ENCODE measurements around the gene C14orf119. TPM values are rescaled to one million over a fixed set of nuclear protein-coding genes. Genes with fewer than 3 reads are reported as not detected.
A peak's percentile ranks its signal among the peaks of the same experiment; 100 is the strongest.

Gene C14orf119
- total and polyA plus RNA-seq, 9 of the 15 experiments (the other 6 are each of a cell fraction or from before 2014, with no cell fraction given): 36.7 to 251 (median 51.8) TPM

DNA sequence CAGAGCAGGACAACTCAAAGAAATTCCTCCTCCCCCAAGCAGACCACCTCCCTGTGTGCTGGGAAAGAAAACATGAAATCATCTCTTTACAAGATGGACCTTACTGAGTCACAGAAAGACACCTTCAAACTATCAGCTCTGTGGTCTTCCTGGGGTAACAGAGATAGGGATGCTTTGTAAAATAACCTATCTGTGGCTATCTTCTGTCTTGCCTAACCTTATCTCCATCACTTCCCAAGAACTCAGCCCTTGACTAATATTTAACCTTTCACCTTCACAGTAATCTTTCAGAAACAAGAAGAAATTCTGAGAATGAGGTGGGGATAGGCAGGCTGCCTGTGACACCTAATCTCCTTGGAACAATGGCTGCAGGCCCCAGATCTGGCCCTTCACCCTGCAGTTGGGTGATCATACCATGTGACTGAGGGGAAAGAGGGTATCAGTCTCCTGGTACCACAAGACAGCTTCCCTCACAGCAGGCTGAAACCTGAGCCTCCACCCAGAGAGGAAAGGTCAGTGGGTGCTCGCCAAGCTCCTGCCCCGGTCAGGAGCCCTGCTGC lies 51.1 kb downstream of the C14orf119 start (continued):
- TF ChIP-seq TAF9B (IDR thresholded peaks at IDR 0.05; ENCODE audit: partially characterized antibody) (peak; percentile 74), MXI1 (IDR thresholded peaks at IDR 0.05; ENCODE audit: low read depth, low read length) (peak; percentile 41; the same call in 1 of the 2 replicates), LEF1 (IDR thresholded peaks at IDR 0.05) (peak; percentile 54), HDAC3 (IDR thresholded peaks at IDR 0.05; ENCODE audit: borderline replicate concordance, partially characterized antibody) (peak; percentile 97), TEAD1 (CRISPR knock-in tag; IDR thresholded peaks at IDR 0.05) (peak; percentile 78 to 79; a peak in 3 of 4 replicates), ZNF785 (CRISPR knock-in tag; IDR thresholded peaks at IDR 0.05) (no peak), ELF4 (CRISPR knock-in tag; IDR thresholded peaks at IDR 0.05) (peak; percentile 87), NFIC (IDR thresholded peaks at IDR 0.05) (peak; percentile 97), HCFC1 (IDR thresholded peaks at IDR 0.05; ENCODE audit: low read depth, low read length) (no peak), EP400 (IDR thresholded peaks at IDR 0.05) (peak; percentile 63), IFI16 (CRISPR knock-in tag; IDR thresholded peaks at IDR 0.05) (0 out of 2 replicates have a peak, but pooled peaks have one; percentile 0), CREM (IDR thresholded peaks at IDR 0.05; ENCODE audit: low read depth) (peak; percentile 62)
- TF ChIP-seq, protein P1, sequence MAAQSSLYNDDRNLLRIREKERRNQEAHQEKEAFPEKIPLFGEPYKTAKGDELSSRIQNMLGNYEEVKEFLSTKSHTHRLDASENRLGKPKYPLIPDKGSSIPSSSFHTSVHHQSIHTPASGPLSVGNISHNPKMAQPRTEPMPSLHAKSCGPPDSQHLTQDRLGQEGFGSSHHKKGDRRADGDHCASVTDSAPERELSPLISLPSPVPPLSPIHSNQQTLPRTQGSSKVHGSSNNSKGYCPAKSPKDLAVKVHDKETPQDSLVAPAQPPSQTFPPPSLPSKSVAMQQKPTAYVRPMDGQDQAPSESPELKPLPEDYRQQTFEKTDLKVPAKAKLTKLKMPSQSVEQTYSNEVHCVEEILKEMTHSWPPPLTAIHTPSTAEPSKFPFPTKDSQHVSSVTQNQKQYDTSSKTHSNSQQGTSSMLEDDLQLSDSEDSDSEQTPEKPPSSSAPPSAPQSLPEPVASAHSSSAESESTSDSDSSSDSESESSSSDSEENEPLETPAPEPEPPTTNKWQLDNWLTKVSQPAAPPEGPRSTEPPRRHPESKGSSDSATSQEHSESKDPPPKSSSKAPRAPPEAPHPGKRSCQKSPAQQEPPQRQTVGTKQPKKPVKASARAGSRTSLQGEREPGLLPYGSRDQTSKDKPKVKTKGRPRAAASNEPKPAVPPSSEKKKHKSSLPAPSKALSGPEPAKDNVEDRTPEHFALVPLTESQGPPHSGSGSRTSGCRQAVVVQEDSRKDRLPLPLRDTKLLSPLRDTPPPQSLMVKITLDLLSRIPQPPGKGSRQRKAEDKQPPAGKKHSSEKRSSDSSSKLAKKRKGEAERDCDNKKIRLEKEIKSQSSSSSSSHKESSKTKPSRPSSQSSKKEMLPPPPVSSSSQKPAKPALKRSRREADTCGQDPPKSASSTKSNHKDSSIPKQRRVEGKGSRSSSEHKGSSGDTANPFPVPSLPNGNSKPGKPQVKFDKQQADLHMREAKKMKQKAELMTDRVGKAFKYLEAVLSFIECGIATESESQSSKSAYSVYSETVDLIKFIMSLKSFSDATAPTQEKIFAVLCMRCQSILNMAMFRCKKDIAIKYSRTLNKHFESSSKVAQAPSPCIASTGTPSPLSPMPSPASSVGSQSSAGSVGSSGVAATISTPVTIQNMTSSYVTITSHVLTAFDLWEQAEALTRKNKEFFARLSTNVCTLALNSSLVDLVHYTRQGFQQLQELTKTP (IDR thresholded peaks at IDR 0.05; ENCODE audit: low read depth in 1 of 2, partially characterized antibody in 2 of 2): peak in 1 of 2 experiments; percentile 48
- TF ChIP-seq, protein P2, sequence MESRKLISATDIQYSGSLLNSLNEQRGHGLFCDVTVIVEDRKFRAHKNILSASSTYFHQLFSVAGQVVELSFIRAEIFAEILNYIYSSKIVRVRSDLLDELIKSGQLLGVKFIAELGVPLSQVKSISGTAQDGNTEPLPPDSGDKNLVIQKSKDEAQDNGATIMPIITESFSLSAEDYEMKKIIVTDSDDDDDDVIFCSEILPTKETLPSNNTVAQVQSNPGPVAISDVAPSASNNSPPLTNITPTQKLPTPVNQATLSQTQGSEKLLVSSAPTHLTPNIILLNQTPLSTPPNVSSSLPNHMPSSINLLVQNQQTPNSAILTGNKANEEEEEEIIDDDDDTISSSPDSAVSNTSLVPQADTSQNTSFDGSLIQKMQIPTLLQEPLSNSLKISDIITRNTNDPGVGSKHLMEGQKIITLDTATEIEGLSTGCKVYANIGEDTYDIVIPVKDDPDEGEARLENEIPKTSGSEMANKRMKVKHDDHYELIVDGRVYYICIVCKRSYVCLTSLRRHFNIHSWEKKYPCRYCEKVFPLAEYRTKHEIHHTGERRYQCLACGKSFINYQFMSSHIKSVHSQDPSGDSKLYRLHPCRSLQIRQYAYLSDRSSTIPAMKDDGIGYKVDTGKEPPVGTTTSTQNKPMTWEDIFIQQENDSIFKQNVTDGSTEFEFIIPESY (CRISPR knock-in tag; IDR thresholded peaks at IDR 0.05): 0 out of 2 replicates have a peak, but pooled peaks have one; percentile 34
- TF ChIP-seq, protein P3, sequence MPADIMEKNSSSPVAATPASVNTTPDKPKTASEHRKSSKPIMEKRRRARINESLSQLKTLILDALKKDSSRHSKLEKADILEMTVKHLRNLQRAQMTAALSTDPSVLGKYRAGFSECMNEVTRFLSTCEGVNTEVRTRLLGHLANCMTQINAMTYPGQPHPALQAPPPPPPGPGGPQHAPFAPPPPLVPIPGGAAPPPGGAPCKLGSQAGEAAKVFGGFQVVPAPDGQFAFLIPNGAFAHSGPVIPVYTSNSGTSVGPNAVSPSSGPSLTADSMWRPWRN (IDR thresholded peaks at IDR 0.05; ENCODE audit: low read depth): peak; percentile 88
- TF ChIP-seq, protein P4, sequence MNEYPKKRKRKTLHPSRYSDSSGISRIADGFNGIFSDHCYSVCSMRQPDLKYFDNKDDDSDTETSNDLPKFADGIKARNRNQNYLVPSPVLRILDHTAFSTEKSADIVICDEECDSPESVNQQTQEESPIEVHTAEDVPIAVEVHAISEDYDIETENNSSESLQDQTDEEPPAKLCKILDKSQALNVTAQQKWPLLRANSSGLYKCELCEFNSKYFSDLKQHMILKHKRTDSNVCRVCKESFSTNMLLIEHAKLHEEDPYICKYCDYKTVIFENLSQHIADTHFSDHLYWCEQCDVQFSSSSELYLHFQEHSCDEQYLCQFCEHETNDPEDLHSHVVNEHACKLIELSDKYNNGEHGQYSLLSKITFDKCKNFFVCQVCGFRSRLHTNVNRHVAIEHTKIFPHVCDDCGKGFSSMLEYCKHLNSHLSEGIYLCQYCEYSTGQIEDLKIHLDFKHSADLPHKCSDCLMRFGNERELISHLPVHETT (CRISPR knock-in tag; conservative IDR thresholded peaks at IDR 0.05 in 1 of 2, IDR thresholded peaks at IDR 0.05 in 1 of 2): peak in 1 of 2 experiments; percentile 76; a peak in 2 of 4 replicates

All from K562 (cell line).